ENCODE data around the gene ETNK1. TPM values are rescaled to one million over a fixed set of nuclear protein-coding genes. Genes with fewer than 3 reads are reported as not detected.
A peak's percentile ranks its signal among the peaks of the same experiment; 100 is the strongest.
"Not testable (repeated sequence)": the region's sequence is repeated elsewhere in the genome, so short reads cannot be mapped to it uniquely, and the experiment has no call there.

Gene ETNK1, protein sequence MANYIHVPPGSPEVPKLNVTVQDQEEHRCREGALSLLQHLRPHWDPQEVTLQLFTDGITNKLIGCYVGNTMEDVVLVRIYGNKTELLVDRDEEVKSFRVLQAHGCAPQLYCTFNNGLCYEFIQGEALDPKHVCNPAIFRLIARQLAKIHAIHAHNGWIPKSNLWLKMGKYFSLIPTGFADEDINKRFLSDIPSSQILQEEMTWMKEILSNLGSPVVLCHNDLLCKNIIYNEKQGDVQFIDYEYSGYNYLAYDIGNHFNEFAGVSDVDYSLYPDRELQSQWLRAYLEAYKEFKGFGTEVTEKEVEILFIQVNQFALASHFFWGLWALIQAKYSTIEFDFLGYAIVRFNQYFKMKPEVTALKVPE
- polyA plus RNA-seq (ENCODE audit: insufficient read length in 4 of 4), result 10 to 100 TPM; 39.2 to 77.0 (median 76.4) TPM

DNA sequence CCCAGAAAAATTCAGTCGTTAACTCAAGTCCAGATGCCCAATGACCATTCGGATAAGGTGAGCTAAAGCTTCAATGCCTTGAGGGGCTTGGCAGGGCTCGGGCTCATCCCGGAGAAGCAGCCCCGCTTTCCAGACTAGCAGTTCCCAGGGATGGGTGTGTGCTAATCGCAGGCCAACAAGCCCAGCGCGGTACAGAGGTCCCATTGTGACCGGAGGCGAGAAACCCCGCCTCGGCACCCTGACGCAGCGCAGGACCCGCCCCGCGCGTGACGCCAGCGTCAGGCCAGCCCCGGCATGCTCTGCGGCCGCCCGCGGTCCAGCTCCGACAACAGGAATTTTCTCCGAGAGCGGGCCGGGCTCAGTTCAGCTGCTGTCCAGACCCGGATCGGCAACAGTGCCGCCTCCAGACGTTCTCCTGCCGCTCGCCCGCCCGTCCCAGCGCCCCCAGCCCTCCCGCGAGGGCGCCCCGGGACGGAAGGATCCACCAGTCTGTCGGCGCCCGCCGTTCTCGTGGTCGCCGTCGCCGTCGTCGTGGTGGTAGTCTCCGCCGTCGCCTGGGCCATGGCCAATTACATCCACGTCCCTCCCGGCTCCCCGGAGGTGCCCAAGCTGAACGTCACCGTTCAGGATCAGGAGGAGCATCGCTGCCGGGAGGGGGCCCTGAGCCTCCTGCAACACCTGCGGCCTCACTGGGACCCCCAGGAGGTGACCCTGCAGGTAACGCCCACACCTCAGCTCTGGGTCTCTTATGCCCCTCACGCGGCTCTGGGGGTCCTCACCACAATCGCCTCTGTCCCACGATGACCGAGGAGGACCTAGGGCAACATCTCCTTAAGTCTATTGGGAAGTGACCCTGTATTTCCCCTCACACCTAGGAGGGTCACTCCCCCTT, at the start of gene ETNK1:
ETNK1 (plus strand) TSS at position 302 of the 892 bp plus-strand sequence; CDS start at position 562, 260 bp downstream.
- DNase-seq (ENCODE audit: low read depth in 4 of 4, low spot score in 3 of 4), result peak; percentile 85 to 88 (median 86)

DNA sequence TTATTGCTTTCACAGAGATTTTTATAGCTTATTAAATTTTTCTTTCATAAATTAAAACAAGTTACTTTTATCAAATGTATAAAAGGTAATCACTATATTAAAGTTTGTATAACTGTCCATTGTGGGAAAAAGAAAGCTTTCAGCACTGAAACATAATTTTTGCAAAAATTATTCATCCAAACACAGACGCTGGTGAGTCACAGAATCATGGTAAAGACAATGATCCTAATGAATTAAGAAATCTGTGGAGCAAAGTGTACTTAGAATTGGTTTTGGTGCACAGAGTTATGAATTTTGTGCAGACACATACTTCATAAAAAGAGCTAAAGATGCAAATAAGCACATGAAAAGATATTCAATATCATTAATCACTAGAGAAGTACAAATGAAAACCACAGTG, 48.9 kb upstream of the ETNK1 start:
- no peak for DNase-seq (ENCODE audit: low read depth in 4 of 4, low spot score in 3 of 4)

DNA sequence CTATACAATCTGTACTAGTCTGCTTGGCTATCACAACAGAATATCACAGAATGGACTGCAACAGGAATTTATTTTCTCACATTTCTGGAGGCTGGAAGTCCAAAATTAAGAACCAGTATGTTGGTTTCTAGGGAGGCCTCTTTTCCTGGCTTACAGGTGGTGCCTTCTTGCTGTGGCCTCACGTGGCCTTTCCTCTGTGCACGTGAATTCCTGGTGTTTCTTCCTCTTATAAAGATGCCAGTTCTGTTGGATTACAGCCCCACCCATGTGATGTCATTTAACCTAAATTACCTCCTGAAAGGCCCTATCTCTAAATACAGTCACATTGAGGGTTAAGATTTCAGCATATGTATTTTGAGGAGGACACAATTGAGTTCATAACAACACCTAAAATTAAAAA, 48.5 kb upstream of the ETNK1 start:
- no peak for DNase-seq (ENCODE audit: low read depth in 4 of 4, low spot score in 3 of 4)

DNA sequence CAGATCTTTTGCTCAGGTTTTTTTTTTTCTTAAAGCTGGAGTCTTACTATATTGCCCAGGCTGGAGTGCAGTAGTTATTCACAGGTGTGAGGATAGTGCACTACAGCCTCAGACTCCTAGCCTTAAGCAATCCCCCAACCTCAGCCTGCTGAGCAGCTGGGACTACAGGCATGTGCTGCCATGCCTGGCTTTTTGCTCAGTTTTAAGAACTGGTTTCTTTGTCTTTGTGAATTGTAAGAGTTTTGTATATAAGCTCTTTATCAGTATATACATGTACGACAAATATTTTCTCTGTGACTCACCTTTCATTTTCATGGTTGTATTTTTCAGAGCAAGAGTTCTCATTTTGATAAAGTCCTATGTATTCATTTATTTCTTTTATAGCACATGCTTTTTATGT, 47.3 kb upstream of the ETNK1 start:
- no peak for DNase-seq (ENCODE audit: low read depth in 4 of 4, low spot score in 3 of 4)

DNA sequence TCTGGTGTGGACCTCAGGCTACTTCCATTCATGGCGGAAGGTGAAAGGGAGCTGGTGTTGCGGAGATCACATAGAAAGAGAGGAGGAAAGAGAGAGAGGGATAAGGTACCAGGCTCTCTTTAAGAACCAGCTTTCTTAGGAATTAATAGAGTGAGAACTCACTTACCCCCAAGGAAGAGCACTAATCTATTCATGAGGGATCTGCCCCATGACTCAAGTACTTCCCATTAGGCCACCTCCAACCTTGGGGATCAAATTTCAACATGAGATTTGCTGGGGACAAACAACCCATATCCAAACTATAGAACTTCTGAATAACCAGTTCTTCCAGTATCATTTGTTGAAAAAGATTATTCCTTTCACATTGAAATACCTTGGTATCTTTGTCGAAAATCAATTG, 46.6 kb upstream of the ETNK1 start:
- no peak for DNase-seq (ENCODE audit: low read depth in 4 of 4, low spot score in 3 of 4)

DNA sequence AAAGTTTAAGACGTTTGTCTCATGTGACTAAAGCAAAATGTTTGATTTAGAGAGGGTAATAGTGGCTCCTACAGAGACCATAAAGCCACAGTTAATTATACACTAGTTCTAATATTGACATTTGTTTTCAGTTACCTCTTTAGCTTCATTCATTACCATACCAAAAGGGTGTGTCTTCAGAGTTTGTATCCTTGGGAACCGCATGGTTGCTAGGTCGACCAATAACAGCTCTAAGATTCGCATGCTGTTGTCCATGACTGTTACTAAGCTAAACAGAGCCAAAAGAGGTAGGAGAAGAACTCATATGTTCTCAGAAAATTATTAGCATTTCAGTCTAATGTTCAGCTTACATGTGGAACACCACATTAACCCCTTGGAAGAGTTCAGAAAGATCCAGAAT, 36.2 kb upstream of the ETNK1 start:
- DNase-seq (ENCODE audit: low read depth in 4 of 4, low spot score in 3 of 4), result no peak

DNA sequence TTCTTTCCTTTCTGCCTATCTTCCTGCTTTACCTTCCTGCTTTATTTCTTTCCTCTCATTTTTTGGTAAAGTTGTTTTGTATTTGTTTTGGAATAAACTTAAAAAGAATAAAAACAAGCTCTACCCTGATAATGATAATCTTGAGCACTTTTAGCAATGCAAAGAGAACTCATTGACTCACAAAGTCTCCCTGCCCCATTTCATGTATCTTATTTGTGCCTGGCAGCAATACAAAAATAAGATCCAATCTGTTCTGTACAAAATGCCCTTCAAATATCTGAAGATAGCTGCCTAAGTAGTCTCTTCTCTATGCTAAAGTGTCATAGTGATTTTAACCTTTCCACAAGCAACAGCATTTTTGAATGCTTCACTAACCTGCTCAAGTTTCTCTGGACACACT, 31.1 kb upstream of the ETNK1 start:
- no peak for DNase-seq (ENCODE audit: low read depth in 4 of 4, low spot score in 3 of 4)

DNA sequence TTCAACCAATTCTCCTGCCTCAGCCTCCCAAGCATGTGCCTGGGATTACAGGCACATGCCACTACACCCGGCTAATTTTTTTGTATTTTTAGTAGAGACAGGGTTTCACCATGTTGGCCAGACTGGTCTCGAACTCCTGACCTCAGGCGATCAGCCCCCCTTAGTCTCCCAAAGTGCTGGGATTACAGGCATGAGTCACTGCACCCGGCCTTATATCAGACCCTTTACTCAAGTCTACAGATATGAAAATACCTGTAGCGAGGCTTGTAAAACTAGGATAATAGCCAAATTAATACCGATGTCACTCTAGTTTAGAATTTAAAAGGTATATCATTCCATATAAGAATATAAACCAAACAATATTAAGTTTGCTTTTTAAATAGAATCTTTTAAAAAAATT, 27.4 kb upstream of the ETNK1 start:
- DNase-seq (ENCODE audit: low read depth in 4 of 4, low spot score in 3 of 4), result not testable (repeated sequence)

DNA sequence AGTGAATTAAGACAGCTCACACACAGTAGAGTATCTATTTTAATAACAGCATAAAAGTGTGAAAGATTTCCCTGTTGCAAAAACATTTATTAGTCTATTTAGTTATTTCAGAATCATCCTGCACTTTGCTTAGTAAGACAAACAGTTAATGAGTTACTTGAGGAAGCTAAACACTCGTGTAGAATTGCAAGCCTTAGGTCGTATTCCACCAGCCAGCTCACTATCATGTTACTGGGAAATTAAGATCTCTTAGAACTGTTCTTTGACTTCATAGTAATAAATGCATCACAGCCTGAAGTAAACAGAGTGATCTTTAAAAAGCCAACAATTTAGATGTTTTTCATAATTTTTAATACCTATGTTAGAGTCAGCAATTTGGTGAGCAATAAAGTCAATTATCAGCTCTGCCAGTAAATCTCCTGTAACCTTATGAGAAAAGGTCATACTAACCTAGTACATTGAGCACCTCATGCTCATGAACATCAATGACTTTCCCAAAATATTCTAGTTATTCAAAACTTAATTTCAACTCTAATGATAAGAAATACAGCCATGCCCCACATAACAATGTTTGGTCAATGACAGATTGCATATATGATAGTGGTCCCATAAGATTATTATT, 26.7 kb upstream of the ETNK1 start:
- no peak for DNase-seq (ENCODE audit: low read depth in 4 of 4, low spot score in 3 of 4)

DNA sequence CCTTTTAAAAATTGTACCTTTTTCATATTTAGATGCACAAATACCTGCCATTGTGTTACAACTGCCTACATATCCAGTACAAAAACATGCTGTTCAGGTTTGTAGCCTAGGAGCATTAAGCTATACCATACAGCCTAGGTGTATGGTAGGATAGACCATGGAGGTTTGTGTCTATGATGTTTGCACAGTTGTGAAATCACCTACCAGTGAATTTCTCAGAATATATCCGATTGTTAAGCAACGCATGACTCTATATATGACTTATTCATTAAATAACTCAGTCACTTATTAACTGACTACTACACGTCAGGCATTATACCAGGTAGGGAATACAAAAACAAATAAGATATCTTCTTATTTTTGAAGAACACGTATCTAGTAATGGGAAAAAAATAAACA, 26.2 kb upstream of the ETNK1 start:
- DNase-seq (ENCODE audit: low read depth in 4 of 4, low spot score in 3 of 4), result no peak

DNA sequence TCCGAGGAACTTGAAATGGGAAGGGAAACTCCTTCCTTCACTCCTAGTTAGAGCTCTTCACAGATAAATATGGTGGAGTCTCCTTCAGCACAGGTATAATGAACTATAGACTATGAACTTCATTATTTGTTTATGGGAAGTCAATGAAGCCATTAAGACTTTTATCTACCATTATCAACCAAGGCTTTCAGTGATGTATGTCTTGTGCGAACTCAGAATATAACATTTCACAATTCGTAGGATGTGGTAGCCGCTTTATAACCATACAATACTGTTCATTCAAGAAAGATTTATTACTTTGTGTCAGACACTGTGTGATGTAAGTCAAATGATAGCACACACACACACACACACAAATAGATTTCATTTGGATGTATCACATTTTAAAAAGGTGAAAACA, 24.8 kb upstream of the ETNK1 start:
- no peak for DNase-seq (ENCODE audit: low read depth in 4 of 4, low spot score in 3 of 4)

DNA sequence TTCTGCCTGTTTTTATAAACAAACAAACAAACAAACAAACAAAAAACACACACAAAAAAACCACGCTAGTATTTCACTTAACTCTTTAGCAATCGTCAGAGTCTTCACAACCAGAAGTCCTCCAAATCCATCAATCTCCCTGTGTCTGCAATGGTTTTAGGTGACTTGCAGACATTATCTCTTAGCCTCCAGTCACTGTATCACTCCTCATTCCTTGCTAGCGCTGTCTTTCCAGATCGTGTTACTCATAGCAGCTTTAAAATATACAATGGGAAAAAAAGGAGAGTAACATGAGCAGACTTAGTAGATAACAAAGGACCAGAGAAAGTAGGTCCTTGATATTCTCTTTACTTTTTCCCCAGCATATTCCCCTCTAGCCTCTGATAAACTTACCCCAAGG, 15.5 kb upstream of the ETNK1 start:
- no peak for DNase-seq (ENCODE audit: low read depth in 4 of 4, low spot score in 3 of 4)

DNA sequence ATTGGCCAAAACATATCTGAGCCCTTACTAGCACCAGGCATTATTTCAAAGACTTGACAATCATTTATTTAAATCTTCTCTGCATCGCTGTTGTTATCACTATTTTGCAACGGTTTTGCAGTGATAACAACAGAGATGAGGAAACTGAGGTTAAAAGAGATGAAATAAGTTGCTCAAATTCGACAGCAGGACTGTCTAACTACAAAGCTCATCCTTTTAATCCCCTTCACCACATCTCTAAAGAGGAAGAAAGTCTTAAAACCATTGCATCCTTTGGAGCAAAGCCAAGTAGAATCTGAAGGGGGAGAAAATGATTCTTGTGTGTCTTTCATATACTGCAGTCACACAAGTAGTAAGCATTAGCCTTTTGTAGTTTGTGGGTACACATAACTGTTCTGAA, 14.8 kb upstream of the ETNK1 start:
- DNase-seq (ENCODE audit: low read depth in 4 of 4, low spot score in 3 of 4), result no peak

DNA sequence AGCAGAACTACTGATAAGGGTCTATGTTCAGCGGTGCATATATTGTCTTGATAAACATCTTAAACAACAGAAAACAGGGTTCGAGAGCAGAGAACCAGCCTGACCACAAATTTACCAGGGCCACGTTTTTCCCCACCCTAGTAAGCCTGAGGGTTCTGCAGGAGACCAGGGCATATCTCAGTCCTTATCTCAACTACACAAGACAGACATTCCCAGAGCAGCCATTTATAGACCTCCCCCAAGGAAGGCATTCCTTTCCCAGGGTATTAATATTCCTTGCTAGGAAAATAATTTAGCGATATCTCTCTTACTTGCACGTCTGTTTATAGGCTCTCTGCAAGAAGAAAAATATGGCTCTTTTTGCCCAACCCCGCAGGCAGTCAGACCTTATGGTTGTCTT, 12.1 kb upstream of the ETNK1 start:
- DNase-seq (ENCODE audit: low read depth in 4 of 4, low spot score in 3 of 4), result not testable (repeated sequence)

DNA sequence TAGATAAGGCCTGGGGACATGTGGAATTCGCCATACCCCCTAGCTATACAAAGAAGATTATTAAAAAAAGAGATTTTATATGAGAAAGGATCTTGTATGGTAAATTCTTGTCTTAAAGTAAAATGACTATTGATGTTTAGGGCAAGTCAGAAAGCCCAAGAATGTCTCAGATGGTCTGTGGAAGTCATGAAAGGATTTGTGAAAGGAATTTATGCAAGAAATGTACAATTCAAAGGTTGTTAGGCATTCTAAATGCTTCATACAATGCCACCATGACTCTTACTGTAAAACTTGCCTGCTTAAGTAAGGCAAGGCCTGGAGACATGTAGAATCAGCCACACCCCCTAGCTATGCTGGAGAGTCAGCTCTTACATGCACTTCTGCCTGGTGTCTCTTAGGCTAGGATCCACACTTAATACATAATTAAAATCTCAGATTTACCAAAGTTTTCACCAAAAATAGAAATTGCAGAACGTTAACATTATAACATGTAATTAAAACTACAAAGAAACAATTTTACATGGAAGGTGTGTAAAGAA, 8.9 kb upstream of the ETNK1 start:
- DNase-seq (ENCODE audit: low read depth in 4 of 4, low spot score in 3 of 4), result no peak

DNA sequence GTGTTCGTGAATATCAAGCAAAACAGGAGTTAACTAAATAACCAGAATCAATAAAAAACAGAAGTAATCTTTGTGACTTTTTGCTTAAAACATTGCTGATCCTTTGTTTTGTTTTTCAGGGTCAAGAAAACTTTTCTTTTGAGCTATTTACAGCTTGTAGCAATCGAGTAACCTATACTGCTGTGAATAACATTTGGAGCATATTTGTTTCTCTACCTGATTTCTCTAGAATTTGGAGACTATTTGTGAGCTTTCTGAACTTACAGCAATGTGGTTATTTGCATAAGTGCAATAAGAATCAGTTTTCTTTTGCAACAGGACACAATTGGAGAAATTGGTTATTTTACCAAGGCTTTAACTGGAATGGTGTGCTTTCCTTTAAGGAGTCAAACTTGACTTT, 7.3 kb upstream of the ETNK1 start:
- DNase-seq (ENCODE audit: low read depth in 4 of 4, low spot score in 3 of 4), result no peak

DNA sequence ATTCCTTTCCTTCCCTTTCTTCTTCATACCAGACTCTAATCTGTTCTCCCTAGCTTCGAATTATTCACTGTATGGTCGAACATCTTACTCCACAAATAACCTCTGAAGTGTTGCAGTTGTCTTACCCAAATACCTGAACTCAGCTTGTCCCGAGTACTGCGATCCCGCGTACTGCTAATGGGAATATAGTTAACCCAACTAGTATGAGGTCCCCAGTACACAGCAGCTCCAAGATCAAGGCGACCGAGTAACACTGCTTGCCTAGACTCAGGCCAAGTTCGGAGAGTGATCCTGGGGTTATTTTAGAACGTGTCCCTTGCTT, 462 bp upstream of the ETNK1 start:
- DNase-seq (ENCODE audit: low read depth in 4 of 4, low spot score in 3 of 4), result no peak

DNA sequence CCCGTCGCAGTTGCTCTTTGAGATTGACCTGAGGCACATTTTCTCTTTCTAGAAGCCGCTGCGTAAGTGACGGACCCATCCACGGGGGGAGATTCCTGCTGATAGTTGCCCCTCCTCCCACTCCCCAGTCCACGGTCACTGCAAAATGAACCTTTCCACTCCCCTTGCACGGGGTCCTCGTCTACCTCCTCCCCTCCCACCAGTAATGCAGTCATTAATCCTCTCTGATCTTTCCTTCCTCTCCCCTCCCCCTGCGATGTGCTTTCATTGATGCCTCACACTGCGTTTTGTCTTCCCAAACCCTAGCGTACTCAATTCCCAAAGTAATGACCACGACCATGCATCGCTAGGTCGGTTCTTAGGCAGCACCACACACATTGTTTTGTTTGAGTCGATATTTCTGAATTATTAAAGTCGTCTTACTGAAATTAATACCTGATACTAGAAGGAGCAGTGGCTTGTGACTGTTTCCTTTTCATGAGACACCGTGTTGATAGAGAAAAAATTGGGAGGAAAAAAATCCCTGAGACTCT, 857 bp downstream of the ETNK1 start:
- peak; percentile 37 to 72 (median 40) for DNase-seq (ENCODE audit: low read depth in 4 of 4, low spot score in 3 of 4)

DNA sequence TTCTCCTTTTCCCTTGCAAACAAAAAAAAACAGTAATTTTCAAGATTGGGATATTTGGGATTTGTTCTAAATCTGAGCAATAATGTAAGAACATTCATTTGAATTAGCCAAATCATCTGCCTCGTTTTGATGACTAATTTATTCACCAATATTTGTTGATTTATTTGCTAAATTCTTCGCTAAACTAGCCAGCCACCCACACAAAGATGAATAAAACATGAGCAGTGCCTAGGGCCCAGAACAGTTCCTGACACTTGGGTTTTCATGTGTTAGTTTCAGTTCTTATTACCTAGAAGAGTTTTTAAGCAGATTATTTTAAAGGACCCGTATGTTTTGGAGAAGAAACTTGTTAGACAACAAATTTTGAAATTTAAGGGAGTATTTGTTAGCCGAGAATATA, 1.4 kb downstream of the ETNK1 start:
- DNase-seq (ENCODE audit: low read depth in 4 of 4, low spot score in 3 of 4), result no peak

DNA sequence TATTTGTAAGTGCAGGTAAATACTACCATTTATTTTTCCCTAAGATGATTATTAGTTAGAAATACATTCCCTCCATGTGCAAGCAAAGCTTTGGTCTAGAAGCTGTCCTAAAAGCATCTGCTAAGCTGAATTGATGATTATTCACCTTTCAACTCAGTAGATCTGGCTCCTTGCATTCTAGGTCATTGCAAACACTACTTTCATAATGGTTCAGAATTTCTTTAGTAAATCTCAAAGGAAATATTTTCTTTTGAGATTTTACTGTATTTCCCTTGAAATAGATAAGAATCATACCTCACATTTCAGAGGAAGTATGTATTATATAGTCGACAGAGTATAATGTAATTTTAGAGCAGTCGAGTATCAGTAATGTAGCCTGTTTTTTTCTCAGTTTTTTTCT, 2.4 kb downstream of the ETNK1 start:
- DNase-seq (ENCODE audit: low read depth in 4 of 4, low spot score in 3 of 4), result no peak

DNA sequence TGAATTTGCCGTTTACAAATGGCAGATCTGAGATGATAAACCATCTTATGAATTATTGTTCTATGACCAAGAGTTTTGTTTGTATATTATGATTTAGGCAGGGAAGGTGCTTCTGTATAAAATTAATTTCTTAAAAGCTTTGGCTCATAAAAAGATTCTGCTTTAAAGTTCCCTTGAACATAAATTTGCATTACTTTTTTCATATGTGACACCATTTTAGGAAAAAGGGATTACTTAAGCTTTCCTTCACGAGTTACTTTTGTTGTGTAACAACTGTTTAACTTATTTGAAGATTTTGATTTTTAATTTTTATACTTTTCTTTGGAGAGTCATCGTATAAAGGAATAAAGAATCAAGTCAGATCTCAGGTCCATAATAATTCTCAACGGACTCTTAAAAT, 3.3 kb downstream of the ETNK1 start:
- no peak for DNase-seq (ENCODE audit: low read depth in 4 of 4, low spot score in 3 of 4)
